ENCODE measurements around the gene CEP164.
"Not testable (repeated sequence)": the region's sequence is repeated elsewhere in the genome, so short reads cannot be mapped to it uniquely, and the experiment has no call there.

Gene CEP164

DNA sequence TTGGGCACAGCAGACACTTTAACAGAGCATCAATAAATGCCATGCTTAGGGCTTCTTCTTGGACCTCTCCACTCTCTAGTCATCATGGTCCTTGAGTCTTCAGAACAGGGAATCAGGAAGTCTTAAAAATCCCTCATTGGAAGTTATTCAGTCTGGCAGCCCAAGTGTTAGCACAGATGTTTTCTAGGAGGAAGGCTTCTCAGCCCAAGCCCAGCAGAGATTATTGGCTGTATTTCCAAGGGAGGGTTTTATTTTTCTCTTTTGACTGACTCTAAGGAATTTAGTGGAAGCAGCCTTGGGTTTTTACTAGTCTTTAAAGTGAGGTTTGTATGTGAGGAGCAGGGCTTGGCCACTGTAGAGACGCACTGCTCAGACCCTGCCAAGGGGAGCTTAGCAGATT is 41.9 kb downstream of the CEP164 start:
- no peak for DNase-seq

DNA sequence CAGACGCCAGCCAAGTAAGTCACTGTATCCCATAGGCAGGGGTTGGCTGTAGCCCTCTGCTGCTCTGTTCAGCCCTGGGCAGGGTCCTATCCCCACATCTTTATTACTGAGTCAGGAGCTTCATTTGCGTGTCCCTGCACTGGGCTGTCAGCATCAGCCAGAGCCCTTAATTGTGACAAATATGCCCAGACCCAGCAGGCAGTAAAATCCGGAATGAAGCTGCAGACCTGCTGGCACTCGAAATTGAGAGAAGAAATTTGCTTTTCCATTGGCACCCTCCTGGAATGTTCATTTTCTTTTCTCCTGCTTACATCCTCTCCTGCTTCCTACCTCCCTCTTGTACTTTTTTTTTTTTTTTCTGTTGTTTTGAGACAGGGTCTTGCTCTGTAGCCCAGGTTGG is 43.8 kb downstream of the CEP164 start:
- DNase-seq, result no peak

DNA sequence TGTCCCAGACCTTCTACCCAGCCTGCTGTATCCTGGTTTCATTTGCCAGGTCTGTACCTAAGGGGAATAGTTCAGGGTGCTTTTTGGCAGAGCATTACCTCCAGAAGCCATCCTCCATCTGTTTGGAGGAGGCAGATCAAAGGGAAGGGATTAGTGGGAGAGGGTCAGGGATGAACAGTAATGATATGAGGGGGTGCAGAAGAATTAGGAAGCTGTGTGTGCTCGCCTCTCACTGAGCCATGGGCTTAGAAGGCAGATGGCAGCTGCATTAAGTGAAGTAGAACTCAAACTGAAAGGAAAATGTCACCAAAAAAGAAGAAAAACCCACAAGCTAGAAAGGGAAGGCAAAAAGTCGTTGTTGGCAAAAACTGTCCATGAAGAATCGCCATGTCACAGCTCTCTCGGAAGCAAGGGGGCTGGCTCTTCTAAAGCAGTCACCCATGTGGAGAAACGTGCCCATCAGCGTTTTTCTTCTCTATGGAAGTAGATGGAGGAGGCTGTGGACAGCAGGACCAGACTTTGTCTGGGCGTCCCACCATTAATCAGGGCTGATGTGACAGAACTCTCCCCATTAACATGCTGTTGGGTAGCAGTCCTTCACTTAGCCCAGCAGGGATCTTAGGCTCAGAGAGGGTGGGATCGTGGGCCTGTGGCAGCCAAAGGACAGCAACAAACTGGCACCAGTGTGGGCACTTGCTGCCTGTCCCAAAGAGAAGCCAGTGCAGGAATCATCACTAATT is 46.8 kb downstream of the CEP164 start:
- DNase-seq, result no peak

DNA sequence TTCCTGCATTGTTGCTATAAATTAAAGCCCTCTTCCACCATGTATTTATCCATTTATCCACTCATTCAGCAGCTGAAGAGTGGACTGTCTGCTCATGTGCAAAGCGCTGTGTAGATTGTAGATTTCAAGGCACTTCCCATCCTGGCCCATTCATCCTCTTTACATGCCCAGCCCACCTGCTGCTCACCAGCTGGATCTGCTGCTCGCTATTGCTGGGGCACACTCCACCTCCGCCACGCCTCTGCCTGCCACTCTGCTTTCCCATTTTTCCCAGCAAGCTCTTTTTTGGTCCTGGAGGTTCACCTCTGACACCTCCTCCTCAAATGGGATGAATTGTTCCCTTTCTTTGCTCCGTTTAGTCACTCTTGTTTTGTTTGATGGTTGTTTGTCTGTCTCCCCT is 48.3 kb downstream of the CEP164 start:
- DNase-seq, result no peak

DNA sequence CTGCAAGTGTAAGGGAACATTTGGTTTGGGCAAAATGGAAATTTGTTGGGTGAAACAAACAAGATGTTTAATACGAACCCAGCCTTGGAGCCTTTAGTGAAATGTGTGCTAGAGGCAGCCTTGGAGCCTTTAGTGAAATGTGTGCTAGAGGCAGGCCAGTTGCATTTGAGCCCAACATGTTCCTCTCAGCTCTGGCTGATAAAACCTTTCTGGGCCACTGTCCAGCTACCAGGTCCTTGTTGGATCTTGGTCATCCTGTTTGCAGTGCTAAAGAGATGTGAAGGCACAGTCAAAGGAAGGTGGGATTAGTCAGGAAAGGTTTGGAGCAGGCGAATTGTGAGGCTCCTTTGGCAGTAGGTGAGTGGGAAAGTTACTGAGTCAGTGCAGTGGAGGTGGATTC is 48.9 kb downstream of the CEP164 start:
- no peak for DNase-seq

DNA sequence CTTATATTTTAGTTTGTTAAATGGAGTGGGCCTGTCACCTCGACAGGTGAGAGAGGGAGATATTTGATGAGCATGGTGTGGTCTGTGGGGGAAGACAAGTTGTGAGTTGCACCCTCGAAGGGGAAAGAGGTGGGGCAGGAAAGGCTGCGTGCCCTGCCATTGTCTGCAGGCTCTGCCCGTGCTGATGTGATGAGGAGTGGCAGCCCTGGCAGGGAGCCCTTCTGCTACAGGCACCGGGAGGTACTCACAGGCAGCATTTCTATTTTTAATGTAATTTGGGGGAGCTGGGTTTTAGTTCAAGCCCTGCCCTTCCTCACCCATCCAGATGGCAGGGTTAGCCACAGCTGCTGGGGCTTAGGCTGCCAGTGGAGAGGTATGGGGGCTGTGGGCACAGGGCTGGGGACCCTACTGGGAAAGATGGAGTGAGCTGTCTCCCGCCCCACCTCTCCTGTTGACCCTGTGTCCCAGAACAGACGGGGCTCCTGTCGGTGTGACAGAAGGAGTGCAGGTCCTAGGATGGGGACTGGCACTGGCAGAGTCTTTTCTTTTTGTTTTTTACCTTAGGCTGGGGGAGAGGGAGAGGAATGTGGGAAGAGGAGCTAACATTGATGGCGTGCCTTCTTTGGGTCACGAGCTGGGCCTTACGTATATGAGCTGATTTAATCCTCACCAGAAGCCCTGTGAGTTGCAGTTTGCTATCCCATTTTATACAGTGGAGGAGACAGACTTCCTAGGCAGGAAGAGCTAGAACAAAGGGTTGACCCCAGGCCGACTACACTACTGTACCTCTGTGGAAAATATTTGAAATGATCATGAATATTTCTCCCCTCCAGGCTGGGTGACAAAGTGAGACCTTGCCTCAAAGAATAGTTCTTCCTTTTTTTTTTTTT is 51.6 kb downstream of the CEP164 start:
- no peak for DNase-seq

DNA sequence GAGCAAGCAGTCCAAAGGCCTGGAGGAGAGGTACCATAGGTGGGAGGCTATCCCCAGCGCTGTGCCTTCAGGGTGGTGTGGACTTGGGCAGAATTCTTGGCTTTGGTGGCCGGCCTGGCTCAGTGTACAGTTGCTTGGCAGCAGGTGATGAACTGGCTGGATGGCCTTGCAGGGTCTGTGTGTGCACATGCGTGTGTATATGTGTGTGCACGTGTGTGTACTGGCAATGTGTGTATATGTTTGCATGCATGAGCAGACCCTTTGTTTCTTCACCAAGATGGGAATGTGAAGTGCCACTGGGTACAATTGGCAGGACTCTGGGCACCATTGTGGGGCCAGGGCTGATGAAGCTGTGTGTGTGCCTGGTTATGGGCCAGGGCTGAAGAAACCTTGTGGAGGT is 53.0 kb downstream of the CEP164 start:
- DNase-seq, result no peak

DNA sequence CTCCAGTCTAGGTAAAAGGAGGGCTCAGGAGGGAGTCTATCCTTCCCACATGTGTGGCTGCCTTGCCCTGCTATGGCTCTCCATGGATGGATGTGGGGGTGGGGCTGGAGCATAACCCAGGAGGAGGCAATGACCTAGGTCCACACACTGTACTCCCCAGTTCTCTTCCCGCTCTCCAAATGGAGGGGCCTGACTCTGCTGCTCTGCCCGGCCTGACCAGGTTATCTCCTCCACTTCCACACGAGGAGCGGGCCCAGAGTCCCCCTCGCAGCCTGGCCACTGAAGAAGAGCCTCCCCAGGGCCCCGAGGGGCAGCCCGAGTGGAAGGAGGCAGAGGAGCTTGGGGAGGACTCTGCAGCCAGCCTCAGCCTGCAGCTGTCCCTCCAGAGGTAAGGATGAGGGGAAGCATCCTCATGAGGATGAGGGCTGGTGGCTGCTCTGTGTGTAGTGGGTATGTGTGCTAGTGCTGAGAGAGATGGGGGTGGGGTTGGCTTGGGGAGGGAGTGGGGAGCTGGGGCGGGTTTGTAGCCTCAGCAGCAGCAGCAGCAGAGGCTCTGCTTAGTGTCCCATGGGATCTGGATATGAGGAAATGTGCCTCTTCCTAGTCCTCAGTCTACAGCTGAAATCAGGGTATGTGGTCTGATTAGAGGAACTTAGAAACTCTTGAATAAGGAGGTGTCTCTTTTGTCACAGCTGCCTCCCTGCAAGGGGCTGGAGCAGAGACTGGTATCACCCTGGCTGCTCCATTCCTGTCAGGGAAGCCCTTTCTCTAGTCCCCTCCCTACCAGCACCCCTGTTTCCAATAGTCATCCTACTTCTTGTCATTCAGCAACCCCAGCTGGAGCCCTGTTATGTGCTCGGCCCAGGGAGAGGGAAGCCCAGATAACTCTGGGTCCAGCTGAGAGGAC is 54.1 kb downstream of the CEP164 start:
- no peak for DNase-seq

DNA sequence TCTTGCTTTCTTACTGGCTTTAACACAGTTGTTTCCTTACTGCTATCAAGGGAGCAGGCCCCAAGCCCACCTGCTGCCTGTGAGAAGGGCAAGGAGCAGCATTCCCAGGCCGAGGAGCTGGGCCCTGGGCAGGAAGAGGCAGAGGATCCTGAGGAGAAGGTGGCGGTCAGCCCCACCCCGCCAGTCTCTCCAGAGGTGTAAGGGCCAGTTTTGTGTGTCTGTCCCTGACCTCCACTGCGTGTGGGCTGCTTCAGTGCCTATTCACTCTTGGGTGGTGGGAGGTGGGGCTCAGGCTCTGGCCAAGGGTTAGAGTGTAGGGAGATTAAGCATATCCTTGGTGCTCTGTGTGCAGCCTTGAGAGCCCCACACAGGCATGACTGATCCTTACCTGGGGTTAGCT is 55.1 kb downstream of the CEP164 start:
- no peak for DNase-seq

DNA sequence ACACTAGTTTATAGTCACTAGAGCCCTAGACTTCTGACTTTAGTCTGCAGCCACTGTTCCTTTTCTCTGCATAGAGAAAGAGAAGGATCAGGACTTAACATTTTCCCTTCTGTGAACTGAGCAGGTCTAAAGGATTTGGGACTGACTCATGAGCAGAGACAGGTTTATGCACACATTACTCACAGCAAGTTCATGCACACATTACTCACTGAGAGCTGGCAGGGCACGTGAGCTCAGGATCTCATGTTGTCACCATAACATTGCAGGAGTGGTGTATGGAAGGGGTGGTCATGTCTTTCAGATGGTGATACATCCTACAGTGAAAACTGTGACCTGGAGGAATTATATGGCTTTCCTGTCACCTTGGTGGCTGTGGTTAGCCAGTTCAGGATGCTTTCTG is 56.4 kb downstream of the CEP164 start:
- DNase-seq, result no peak

DNA sequence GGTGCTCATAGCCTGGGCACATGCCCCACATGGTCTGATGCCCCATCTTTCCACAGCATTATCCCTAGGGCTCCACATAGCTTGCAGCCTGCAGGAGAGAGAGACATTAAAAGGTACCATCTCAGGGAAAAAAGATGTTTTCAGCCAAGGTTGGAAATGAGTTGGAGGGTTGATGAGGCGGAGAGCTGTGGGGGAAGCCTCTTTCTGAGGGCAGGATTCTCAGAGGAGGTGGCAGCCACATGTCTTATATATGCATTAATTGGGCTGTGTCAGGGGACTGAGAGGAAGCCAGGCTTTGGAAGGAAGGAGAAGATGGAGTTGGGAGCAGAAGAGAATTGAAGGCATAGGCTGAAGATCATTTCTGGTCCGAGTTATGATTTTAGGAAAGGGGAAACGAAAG is 57.8 kb downstream of the CEP164 start:
- no peak for DNase-seq

DNA sequence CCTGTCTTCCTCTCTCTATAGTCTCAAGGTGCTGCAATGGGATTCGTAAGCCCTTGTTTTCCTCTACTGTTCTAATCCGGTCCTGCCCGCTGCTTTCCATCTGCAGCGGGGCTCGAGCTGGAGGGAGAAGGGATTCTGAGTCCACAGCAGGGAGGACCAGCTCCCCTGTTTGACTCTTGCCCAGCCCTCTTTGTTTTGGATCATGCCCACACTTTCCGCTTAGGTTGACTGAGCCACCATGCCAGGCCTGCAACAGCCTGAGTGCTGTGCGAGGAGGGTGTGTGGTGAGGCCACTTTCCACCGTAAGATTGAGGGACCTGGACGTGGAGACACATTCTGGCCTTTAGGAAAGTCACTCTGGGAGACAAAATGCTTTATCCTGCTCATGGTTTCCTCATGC is 58.3 kb downstream of the CEP164 start:
- no peak for DNase-seq

DNA sequence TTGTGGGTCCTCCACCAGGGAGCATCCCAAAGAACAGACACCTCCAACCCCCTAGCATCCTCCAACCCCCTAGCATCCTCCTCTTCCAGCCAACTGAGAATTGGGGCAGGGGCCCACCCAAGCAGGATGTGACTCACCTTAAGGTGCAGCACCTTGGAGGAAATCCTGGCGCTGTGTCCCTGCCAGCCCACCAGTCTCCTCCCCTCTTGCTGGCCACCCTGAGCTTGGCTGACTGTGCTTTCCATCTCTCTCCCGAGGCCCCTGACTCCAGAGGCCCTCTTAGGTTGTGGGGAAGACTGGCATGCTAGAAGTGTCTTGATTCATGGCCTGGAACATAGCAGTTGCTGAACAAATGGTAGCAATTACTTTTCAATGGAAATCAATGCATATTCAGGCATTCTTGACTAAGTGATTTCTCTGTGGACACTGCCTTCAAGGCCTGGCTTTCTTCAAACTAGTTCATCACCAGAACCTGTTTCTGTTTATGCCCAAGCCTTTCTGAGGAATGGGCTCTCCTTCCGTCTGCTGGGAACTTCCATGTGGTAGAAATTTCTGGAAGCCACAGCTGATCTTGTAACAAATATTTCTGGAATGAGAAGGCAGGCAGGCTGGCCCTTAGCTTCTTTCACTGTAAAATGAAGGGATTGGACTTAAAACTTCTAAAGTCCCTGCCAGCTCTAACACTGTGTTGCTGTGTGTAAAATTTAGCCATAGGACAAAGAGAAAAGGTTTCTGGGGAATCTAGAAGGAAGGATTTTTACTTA is 60.5 kb downstream of the CEP164 start:
- no peak for DNase-seq

DNA sequence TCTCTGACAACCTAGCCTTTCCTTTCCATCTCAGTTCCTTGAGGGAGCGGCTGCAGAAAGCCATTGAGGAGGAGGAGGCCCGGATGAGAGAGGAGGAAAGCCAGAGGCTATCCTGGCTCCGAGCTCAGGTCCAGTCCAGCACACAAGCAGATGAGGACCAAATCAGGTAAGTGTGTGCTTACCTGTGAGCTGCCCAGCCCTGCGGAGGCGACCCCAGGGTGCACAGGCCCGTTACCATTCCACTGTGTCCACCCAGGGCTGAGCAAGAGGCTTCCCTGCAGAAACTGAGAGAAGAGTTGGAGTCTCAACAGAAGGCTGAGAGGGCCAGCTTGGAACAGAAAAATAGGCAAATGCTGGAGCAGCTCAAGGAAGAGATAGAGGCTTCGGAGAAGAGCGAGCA is 63.1 kb downstream of the CEP164 start:
- DNase-seq, result no peak

DNA sequence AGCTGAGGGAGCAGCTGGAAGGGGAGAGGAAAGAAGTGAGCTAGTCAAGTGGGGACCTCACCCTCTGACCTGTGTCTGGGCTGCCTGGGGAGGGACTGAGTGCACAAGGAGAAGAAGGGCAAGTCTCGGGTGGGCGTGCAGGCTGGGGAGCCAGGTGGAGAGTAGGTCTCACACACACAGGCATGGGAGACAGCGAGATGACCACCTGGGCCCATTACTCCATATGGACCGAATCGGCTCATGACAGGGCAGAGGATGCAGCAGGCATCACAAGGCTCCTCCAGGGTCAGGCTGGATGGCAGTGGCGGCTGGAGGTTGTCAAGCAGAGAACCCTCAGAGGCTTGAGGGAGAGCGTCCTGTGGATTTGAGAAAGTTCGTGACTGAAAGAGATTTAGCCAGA is 63.5 kb downstream of the CEP164 start:
- DNase-seq, result no peak

DNA sequence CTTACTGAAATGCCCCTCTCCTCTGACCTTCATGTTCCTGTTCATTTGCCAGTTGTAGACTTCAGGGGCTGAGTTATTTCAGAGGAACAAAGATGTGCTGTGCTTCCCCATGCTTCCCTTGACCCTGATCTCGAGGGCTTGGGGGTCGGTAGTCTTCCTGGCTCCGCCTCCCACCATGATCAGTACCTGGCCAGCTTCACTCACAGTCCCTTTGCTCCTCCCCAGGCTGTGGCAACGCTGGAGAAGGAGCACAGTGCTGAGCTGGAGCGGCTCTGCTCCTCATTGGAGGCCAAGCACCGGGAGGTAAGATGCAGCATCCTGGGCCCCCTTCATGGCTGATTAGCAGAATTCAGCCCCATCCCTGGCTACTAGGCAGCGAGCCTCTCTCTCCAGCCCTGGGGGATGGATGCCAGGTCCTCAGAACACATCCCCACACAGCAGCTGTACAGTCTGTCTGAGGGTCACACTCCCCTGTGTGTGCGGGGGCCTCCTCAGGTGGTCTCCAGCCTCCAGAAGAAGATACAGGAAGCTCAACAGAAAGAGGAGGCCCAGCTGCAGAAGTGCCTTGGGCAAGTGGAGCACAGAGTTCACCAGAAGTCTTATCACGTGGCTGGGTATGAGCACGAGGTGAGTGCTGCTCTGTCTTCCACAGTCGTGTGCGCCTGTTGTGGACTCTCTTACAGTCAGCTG is 64.5 kb downstream of the CEP164 start:
- DNase-seq, result no peak

DNA sequence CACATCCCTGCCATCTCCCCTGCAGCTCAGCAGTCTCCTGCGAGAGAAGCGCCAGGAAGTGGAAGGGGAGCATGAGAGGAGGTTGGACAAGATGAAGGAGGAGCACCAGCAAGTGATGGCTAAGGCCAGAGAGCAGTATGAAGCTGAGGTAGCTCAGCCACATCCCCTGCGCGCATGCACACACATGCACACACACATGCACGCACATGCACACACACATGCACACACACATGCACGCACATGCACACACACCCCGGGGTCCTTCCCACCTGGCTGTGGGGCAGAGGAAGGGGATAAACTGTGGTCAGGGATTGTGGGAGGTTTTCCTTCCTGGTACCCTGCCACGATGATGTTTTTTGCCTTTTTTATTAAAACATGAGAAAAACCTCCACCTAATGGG is 65.3 kb downstream of the CEP164 start:
- DNase-seq, result no peak

DNA sequence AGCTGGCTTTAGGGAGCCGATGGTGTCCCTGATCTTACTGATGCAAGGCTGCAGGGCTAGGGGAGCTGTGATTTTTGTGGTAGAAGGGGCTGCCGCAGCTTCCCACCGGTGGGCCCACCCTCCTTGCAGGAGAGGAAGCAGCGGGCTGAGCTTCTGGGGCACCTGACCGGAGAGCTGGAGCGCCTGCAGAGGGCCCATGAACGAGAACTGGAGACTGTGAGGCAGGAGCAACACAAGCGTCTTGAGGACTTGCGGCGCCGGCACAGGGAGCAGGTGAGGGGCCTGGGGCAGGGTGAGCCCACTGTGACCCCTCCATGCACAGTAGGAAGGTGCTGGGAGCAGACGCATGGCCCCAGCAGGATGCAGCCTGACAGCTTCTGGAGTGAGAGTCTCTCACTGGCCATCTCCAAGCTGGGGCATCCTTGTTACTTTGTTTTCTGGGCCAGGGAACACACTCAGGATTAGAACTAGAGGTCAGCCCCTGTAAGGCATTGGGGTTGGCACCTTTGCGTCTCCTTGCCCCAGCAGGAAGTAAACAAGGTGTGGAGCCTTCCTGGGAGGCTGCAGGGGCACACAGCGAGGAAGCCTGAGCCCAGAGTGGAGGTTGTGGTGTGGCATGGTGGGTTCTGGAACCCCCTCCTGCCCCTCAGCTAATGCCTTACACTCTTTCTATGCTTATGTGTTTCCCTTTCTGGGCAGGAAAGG is 66.7 kb downstream of the CEP164 start:
- no peak for DNase-seq

DNA sequence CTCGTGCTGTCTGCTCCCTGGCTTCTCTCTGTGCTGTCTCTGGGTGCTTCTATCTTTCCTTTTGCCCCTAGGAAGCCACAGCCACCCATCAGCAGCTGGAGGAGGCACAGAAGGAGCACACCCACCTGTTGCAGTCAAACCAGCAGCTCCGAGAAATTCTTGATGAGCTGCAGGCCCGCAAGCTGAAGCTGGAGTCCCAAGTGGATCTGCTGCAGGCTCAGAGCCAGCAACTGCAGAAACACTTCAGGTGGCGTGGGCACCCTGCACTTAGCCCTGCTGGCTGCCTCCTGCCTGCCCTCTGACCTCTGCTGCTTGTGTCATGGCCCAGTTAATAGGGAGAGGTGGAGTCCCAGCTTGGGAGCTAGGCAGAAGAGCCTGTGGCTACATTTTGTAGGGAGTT is 67.8 kb downstream of the CEP164 start:
- no peak for DNase-seq

DNA sequence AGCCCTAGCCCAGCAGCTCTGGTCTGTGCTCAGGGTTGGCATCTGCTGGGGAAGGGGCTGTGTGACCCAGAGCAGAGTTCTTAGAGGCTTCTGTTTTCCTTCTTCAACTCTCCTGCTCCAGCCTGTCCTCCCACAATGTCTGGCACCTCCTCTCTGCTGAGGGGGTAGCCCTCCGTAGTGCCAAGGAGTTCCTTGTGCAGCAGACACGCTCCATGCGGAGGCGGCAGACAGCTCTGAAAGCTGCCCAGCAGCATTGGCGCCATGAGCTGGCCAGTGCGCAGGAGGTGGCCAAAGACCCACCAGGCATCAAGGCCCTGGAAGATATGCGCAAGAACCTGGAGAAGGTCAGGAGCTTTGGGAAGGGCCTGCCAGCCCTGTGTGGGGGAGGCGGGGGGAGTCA is 69.3 kb downstream of the CEP164 start:
- DNase-seq, result no peak

DNA sequence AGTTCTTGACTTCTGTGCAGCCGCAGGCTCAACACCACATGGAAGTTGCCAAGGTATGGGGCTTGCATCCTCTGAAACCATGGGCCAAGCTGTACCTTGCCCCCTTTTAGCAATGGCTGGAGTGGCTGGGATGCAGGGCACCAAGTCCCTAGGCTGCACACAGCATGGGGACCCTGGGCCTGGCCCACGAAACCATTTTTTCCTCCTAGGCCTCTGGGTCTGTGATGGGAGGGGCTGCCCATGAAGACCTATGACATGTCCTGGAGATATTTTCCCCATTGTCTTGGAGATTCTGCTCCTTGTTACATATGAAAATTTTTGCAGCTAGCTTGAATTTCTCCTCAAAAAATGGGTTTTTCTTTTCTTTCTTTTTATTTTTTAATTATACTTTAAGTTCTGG is 71.0 kb downstream of the CEP164 start:
- DNase-seq, result not testable (repeated sequence)
